NOMO-1 treated with DMSO at 0.1 percent for 48 hours (cell line): ENCODE results near the gene ASAH2B.

Experiments used
- DNase-seq: peaks from one replicate; lab custom pipeline; 2025; ENCODE audit not compliant: unreplicated experiment; lab: John Stamatoyannopoulos, UW

ASAH2B gene

DNA sequence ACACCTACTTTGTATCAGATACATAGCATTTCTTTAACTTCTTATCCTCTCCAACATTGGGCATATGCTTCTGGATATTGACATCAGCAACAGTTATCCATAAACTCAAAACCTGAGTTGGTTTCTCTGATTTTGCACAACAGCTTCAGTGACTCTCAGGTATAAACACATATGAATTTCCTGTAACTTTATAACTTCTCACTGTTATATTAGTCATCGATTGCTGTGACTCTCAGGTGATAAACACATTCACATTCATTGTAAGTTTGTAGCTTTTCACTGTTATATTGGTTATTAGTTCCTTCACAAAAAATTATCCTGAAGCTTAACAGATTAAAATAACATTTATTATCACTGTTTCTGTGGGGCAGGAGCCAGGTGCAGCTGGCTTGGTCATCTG lies 57.0 kb downstream of the ASAH2B start:
- DNase-seq: no peak

DNA sequence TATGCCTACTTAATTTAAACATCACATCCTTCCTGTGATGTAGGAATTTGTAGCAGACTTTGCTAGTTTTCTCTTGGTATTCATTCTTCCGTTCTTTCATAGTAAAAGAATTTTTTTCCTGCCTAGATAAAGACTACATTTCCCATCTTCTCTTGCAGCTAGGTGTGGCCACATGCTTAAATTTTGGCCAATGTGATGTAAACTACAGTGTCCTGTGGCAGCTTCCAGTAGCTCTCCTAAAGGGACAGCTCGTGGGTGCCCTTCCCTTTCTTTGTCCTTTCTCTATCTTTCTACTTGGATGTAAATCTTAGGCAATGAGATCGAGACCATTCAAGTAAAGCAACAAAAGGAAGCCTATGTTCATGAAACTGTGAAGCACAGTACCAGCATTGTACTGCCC lies 58.6 kb downstream of the ASAH2B start:
- no peak for DNase-seq

DNA sequence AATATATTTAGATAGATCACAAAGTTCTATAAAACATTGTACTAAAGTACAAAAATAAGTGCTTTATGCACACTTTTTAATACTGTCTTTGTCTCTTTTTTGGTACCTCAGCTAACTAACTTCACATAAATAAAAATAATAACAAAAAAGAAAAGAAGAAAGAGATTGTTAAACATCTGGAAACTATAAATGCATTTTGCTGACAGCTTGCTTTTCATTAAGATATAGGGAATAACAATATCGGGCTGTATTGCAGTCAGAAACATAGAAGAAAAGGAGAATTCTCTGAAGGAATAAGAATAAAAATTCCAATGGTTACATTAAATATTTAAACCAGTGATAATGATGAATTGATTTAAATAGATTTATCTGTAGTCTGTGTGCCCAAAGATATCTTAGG lies 59.9 kb downstream of the ASAH2B start:
- DNase-seq: no peak

DNA sequence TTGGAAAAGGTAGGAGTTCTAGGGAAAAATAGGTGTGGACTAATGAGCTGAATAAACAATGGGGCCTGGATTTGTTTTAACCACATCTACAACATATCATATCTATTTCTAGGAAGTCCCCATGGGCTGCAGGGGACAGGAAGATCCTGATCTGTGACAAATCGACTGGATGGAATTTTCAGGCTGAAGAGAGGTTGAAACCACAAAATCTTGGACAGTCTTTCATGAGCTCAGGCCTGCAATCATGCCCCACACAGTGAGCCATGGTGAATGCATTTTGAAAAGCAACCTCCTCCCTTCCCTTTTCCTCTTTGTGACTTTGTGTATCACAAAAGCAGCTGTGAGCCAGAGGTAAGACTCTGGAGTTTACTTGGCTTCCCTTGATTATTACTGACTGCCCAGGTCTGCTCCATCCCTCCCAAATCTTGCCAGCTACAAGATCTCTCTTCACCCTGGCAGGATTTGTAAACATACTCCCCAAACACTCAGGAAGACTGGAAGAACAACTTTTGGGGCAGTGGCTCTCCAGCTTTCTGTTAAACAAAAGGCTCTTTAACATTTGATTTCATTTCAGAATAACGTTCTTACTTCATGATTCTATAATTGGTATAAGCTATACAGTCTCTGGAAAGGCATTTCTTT lies 66.4 kb downstream of the ASAH2B start:
- no peak for DNase-seq

DNA sequence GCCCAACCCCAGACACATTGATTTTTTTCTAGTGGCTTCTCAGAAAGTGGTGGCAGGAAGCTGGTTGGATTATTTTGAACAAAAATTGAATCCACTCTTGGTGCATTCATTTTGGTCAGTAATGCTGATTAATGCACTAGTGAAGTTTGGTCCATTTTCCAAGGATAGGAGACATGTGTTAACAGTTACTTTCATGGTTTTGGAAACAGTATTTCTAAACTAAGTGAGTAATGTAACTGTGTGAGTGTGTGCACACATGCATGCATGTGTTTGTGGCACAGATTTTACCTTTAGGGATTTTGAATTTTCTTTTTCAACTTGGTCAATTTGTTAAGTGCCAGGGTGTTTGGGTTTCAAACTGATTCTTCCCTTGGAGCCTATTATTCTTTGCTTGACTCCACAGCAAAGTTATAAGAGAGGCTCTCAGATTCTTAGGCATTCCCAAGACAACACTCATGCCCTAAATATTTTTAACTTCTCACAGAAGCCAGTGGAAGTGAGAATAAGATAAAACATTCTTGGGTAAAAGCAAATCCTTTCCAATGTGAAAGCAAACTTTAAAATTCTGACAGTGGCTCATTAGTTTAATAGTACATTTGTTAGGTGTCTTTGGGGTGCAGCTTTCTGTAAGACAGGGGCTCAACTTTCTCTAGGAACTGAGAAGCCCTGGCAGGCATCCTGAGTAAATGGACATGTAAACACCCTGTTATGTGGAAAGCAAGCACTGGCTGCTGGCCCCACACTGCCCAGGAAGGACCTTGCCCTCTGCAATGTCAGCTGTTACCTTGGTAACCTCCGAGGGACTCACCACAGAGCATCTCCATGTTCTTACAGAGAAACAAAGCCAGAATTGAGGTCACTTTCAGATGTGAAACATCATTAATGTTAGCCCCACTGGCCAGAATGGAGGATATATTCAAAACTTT lies 68.4 kb downstream of the ASAH2B start:
- DNase-seq: no peak
